Measurements from ENCODE around the gene PNPLA5.
"Not testable (repeated sequence)": the region's sequence is repeated elsewhere in the genome, so short reads cannot be mapped to it uniquely, and the experiment has no call there.

PNPLA5 gene, protein sequence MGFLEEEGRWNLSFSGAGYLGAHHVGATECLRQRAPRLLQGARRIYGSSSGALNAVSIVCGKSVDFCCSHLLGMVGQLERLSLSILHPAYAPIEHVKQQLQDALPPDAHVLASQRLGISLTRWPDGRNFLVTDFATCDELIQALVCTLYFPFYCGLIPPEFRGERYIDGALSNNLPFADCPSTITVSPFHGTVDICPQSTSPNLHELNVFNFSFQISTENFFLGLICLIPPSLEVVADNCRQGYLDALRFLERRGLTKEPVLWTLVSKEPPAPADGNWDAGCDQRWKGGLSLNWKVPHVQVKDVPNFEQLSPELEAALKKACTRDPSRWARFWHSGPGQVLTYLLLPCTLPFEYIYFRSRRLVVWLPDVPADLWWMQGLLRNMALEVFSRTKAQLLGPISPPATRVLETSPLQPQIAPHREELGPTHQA

DNA sequence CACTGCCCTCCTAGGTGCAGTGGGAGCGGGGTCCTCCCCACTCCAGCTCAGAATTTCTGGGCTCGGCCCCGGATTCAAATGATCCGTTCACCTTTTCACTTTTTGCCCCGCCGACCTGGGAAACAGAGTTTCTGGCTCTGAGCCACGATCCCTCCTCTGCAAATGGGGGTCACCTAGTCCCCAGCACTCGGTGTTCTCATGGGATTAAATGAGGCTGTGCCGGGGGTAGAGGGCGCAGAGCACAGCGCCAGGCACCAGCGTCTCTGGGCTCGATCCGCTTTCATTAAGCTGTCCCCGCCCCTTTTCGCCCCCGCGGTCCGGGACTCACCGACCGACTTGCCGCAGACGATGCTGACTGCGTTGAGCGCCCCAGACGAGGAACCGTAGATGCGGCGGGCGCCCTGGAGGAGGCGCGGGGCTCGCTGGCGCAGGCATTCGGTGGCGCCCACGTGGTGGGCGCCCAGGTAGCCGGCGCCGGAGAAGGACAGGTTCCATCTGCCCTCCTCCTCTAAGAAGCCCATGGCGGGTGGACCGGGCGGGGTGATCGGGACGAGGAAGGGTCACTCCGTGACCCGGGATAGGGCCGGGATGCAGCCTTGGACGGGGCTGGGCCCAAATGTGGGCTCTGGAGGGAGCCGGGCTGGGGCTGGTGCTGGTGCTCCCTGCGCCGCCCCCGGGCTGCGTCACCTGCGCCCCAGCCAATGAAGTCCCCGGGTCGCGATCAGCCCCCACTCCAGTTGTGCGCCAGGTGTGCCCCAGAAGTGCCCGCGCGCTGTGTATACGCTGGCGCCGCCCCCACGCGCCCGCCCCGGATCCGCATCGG is at the start of gene PNPLA5:
Gene PNPLA5, minus strand, starts transcription at position 654 of the 823 bp plus-strand sequence. Its CDS starts 133 bp downstream, at position 521.
- peak in 1 of 2 donors; percentile 61 for DNase-seq

- no peak for DNase-seq
Observed at GRCh38 chr22:43941449-43941848, 49.6 kb upstream of the PNPLA5 start.

DNA sequence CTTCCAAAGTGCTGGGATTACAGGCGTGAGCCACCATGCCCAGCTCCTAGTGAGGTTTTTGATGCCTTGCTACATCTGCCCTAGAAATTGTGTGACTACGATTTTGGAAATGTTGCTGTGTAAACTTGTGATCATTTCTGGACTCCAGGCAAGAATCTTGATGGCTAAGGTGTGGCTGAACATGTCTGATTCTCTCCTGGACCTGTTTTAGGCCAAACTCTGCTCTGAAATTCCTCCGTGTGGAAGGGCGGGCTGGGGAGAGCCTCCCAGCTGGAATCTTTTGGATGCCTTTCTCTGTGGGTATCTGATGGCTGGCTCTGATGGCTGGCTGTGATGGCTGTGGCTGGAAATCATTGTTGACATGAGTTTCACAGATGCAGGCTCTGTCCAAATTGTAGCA is 40.0 kb upstream of the PNPLA5 start:
- no peak for DNase-seq

DNA sequence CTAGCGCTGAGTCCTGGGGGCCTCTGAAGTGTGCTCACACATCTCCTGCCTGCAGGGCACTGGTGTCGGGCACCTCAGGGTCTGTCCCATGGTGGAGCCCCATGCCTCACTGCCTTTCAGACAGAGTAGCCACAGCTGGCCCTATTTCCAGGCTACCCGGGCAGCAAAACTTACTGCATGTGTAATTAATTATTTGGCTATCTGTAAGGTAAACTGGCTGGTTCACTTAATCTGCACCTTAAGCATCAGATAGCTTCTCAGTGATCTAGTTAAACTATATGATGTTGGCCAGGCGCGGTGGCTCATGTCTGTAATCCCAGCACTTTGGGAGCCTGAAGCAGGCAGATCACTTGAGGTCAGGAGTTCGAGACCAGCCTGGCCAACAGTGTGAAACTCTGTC is 37.1 kb upstream of the PNPLA5 start:
- DNase-seq: no peak

DNA sequence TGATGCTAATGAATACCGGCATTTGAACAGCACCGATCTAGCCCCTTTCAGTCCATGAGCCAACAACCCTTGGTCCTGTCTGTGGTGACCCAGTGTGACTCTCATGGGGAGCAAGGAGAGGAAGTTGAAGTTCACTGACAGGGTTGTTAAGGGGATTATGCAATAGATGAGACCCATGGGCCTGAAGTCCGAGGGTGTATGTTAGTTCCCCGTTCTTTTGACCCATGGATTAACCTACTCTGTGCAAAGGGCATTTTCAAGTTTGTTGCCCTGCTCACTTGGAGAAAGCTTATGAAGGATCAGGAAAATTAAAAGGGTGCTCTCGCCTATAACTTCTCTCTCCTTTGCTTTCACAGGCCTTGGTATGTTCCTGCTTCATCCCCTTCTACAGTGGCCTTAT is 36.7 kb upstream of the PNPLA5 start:
- no peak for DNase-seq

GRCh38 chr22:43926349-43926710 is 34.5 kb upstream of the PNPLA5 start:
- DNase-seq: no peak

- no peak for DNase-seq
Observed at GRCh38 chr22:43925433-43926348, 33.9 kb upstream of the PNPLA5 start.

DNA sequence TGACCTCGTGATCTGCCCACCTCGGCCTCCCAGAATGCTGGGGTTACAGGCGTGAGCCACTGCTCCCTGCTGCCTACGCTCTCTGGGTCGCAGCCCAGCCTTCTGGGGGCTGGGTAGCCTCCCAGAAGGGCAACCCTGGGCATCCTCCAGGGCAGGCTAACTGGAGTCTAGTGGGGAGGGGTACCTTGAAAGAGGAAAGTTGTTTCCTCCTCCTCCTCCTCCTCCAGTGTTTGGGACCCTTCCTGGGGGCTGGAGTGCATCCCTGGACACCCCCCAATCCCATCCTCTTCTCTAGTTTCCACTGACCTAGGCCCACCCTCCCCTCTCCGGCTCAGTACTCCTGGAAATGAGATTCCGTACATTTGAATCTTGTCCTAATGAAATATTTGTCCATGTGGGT is 33.1 kb upstream of the PNPLA5 start:
- no peak for DNase-seq

- DNase-seq: peak; percentile 81 to 85
Observed at GRCh38 chr22:43923631-43924464, 32.0 kb upstream of the PNPLA5 start, which contains the start of gene PNPLA3. TSS of gene PNPLA3 (plus strand) at chr22:43923805. CDS start at chr22:43923912, 107 bp downstream.

DNA sequence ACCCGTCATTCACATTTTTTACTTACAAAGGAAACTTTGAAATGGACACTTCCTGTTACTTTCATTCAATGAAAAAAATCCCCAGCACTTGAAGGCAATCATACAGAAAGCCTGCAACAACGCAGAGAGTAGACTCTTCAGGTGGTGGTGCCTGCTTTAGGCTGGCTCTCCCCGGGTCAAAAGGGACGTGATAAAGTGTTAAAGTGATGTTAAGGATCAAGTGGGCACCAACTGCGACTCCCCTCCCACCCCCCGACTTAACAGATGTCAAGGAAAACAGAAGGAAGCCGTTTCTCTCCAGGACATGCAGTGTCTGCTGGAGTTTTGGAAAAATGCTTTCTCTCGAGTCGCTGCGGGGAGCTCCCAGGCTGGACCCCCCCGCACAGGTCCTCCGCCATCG is 31.4 kb upstream of the PNPLA5 start:
- DNase-seq: peak in 1 of 2 donors; percentile 5

DNA sequence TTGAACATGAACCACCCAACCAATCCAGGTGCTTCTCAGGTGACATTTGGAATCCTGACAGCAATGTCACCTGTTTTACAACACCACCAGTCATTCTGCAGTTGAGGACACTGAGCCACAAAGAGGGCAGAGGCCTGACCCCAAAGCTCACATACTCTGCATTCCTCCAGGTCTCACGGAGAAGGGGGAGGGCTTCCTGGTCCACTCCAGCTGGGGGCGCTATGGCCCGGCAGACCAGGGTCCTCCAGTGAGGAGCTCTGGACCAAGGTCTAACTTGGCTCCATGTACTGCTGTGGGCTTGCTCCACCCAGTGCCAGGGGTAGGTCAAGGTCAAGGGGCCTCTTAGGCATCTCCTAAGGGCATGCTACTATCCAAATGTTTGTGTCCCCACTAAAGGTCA is 30.3 kb upstream of the PNPLA5 start:
- no peak for DNase-seq

DNA sequence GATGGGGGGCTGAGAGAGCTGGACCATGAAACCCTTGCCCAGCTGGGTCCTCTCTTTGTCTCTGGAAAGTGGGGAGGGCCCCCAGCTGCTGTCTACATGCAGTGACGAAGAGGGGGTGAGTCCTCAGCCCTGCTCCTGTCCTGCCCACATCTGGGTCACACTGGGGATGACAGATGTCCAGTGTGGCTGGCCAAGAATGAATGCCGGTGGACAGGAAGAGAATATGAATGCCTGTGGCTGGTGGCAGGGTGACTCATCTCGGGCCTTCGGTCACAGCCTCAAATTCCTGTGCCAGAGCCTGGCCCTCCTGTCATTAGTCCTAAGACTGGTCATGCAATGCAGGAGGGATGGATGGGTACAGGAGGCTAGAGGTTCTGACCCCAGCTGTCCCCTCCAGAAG is 29.6 kb upstream of the PNPLA5 start:
- no peak for DNase-seq

DNA sequence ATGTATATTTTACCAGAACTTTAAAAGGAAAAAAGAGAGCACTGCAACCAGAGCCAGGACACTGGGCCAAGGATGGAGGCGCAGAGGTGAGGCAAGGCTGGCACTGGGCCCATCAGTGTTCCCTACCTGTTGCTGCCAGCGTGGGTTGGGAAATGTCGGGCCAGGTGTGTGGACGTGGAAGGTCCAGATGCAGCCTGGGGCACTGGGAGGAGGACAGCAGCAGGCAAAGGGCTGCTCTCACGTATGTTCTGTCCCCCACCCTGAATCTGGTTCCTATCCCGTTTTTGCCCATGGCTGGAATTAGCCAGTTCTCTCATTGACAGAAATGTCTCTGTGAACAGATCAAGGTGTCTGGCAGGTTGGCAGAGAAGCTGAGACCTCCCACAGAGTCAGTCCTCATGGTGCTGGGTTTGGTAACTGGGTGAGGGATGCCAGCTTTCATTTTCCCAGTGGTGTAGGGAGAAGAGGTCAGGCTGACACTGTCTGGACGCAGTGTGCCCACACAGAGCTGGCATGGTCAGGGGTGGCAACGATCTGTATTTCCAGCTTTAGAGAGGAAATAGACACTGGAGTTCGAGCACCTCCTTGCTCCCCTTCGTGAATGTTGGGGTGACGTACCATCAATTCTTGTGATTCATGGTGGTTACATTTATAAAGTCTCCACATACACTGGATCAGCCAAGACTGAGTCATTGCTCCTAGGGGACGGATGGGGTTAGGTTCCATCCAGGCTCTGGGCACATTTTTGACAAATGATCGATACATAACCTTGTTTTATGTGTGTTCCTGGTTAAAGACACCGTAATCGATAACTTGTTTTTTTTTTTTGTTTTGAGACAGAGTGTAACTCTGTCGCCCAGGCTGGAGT is 27.5 kb upstream of the PNPLA5 start:
- no peak for DNase-seq

- no peak for DNase-seq
Observed at GRCh38 chr22:43917521-43917920, 25.7 kb upstream of the PNPLA5 start.

DNA sequence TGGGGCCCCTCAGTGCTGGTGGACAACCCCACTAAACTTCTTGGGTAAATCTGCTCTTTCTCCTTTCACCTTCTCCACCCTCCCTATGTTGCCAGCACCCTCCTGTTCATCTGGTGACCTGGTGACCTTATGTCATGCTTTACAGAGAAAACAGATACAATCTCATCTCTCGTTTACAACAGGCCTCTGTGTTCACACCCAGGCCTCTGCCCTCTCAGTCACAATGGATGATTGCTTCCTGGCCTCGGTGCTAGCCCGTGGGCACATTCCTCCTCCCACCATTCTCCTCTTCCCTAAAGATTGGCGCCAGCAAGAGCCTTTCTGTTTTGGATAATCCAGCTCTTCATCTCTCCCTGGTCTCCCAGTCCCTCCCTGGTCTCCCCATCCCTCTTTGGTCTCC is 19.5 kb upstream of the PNPLA5 start:
- no peak for DNase-seq

DNA sequence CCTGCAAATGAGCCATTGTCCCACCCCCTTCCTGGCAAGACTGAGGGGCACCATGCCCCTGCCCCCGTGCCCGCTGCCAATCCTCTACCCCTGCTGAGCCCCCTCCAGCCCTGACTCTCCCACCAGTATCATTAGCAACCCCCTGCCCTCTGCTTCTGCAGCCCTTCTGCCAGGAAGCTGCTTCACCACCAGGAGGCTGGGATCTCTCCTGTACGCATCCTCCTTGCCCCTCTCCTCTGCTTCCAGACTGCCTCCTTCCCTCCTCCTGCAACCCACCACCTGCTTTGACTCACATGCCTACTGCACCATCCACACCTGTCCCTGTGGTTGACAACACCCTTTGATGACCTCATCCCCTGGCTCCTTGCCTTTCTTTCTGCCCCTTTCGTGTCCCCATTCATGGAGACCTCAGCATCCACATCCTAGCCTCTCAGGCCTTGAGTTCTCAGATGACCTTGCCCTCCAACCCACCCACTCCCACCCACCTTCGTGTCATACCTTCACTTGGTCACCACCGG is 18.4 kb upstream of the PNPLA5 start:
- DNase-seq: no peak

GRCh38 chr22:43909708-43910107 is 17.9 kb upstream of the PNPLA5 start:
- no peak for DNase-seq

DNA sequence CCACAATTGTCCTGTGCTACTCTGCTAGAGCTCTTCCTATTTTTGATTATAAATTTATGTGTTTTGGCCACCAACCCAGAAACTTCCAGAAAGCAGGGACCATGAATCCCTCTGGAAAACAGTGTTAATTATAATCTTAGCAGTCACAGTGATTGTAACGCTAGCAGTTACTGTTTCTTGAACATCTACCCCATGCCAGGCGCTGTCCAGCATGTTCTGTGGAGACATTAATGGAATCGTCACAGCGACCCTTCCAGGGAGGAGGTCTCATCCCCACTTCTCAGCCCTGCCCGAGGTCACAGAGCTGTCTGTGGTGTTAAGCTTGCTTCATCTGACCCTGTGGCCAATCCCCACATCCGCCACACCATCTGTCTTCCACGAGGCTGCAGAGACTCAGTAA is 13.9 kb upstream of the PNPLA5 start:
- DNase-seq: no peak

DNA sequence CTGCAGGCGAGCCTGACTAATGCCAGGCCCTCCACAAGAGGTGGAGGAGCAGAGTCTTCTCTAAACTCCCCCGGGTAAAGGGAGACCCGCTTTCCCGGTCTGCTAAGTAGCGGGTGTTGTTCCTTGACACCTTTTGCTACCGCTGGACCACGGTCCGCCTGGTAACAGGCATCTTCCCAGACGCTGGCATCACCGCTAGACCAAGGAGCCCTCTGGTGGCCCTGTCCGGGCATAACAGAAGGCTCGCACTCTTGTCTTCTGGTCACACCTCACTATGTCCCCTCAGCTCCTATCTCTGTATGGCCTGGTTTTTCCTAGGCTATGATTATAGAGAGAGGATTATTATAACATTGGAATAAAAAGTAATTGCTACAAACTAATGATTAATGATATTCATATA is 12.6 kb upstream of the PNPLA5 start:
- peak; percentile 37 to 50 for DNase-seq

DNA sequence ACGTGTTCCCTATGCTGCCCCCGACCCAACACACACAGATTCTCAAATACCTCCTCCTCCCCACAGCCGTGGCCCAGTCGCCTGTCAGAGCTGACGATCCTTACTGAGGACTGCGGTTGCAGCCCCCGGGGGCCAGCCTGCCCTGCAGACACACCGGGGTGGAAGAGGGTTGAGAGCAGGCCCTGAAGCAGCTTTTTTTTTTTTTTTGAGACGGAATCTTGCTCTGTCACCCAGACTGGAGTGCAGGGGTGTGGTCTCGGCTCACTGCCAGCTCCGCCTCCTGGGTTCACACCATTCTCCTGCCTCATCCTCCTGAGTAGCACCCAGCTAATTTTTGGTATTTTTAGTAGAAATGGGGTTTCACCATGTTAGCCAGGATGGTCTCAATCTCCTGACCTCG is 11.2 kb upstream of the PNPLA5 start:
- DNase-seq: not testable (repeated sequence)
